Raji (cell line): ENCODE results near the gene CNPY4.

Experiments used
- POLR2A ChIP-seq: IDR thresholded peaks from 2 replicates; pipeline ENCODE4 v1.6.1; 2011; ENCODE audit warnings: low read depth, low read length, control low read depth; ENCODE audit not compliant: insufficient read depth

The CNPY4 gene

GRCh38 chr7:100088095-100088620, 31.3 kb upstream of the CNPY4 start:
- no peak for TF ChIP-seq POLR2A

GRCh38 chr7:100088621-100089457, 30.6 kb upstream of the CNPY4 start, which contains the start of gene COPS6:
Gene COPS6 (plus strand): TSS chr7:100088969. CDS start chr7:100088991, 22 bp downstream.
- TF ChIP-seq POLR2A: peak; percentile 90

GRCh38 chr7:100089458-100090196, 29.8 kb upstream of the CNPY4 start:
- no peak for TF ChIP-seq POLR2A

- TF ChIP-seq POLR2A: no peak
Measured at GRCh38 chr7:100090527-100091410, 28.7 kb upstream of the CNPY4 start.

GRCh38 chr7:100091411-100092181, 27.8 kb upstream of the CNPY4 start:
- TF ChIP-seq POLR2A: no peak

GRCh38 chr7:100093054-100093453, 26.4 kb upstream of the CNPY4 start:
- no peak for TF ChIP-seq POLR2A

- no peak for TF ChIP-seq POLR2A
Measured at GRCh38 chr7:100093498-100093897, 25.9 kb upstream of the CNPY4 start.

- TF ChIP-seq POLR2A: no peak
Measured at GRCh38 chr7:100093925-100094486, 25.4 kb upstream of the CNPY4 start.

- no peak for TF ChIP-seq POLR2A
Measured at GRCh38 chr7:100095289-100095688, 24.1 kb upstream of the CNPY4 start.

- TF ChIP-seq POLR2A: no peak
Measured at GRCh38 chr7:100095704-100096103, 23.7 kb upstream of the CNPY4 start.

GRCh38 chr7:100098913-100099312, 20.5 kb upstream of the CNPY4 start:
- TF ChIP-seq POLR2A: no peak

GRCh38 chr7:100099452-100099851, 20.0 kb upstream of the CNPY4 start:
- TF ChIP-seq POLR2A: no peak

GRCh38 chr7:100100420-100101015, 18.9 kb upstream of the CNPY4 start:
- TF ChIP-seq POLR2A: peak; percentile 40; the same call in 1 of the 2 replicates
